Measurements from ENCODE around the gene GPATCH1. TPM values are rescaled to one million over a fixed set of nuclear protein-coding genes. Genes with fewer than 3 reads are reported as not detected.
"Not testable (repeated sequence)": the region's sequence is repeated elsewhere in the genome, so short reads cannot be mapped to it uniquely, and the experiment has no call there.

Gene GPATCH1, protein sequence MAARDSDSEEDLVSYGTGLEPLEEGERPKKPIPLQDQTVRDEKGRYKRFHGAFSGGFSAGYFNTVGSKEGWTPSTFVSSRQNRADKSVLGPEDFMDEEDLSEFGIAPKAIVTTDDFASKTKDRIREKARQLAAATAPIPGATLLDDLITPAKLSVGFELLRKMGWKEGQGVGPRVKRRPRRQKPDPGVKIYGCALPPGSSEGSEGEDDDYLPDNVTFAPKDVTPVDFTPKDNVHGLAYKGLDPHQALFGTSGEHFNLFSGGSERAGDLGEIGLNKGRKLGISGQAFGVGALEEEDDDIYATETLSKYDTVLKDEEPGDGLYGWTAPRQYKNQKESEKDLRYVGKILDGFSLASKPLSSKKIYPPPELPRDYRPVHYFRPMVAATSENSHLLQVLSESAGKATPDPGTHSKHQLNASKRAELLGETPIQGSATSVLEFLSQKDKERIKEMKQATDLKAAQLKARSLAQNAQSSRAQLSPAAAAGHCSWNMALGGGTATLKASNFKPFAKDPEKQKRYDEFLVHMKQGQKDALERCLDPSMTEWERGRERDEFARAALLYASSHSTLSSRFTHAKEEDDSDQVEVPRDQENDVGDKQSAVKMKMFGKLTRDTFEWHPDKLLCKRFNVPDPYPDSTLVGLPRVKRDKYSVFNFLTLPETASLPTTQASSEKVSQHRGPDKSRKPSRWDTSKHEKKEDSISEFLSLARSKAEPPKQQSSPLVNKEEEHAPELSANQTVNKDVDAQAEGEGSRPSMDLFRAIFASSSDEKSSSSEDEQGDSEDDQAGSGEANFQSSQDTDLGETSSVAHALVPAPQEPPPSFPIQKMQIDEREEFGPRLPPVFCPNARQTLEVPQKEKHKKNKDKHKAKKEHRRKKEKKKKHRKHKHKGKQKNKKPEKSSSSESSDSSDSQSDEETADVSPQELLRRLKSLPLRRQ
- 8.7 TPM for total RNA-seq (ENCODE audit: unreplicated experiment)
- long read RNA-seq, partial matches to known transcripts = 4 of 7 reads
- long read RNA-seq, other reads (novel, unspliced or antisense) = 2 of 7 reads

DNA sequence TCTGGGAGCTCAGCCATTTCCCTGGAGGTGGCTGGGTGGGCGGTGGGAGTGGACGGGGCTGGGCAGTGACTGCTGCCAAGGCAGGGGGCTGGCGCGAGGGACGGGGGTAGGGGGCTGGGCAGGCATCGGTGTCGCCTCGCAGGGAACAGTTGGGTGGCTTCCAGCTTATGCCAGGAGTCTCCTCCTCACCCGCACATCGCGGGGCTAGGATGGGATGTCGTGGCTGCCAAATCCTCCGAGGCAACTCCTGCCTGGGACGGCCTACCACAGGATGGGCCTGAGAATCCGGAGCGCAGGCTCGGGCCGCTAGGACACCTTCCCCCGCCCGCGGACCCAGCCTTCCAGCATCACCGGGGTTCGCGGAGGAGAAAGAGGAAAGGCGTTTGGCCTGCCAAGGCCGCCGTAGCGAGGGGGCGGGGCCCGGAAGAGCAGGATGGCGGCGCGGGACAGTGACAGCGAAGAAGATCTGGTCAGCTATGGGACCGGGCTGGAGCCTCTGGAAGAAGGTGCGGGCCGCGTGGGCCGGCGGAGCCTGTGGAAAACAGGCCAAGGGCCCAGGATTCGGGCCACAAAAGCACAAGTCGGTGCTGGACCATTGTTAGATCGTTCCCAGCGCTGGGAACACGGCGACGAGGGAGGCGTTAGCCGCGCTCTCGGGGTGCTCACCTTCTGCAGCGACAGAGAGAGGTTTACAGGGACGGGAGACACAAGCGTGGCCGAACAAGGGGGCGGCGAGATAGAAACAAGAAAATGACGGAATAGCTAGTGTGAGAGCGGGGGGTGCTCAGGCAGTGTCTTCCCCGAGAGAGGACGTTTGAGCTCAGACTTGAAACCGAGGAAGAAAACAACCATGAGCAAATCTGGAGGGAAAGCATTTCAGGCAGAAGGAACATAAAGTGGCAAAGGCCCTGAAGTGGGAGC, at the start of gene GPATCH1:
Gene GPATCH1, plus strand, starts transcription at position 421 of the 921 bp plus-strand sequence. Its CDS starts 13 bp downstream, at position 434.
- Mint-ChIP-seq H3K27me3 (ENCODE audit: unreplicated experiment) (peaks cover 2% of the 10 kb centered on the region), H3K4me3 (ENCODE audit: unreplicated experiment) (peak within 1 kb of the TSS; percentile 94), H3K4me1 (ENCODE audit: unreplicated experiment) (peaks cover 10% of the 10 kb centered on the region), H3K9me3 (ENCODE audit: unreplicated experiment) (no peaks in the 10 kb centered on the region), H3K27ac (ENCODE audit: unreplicated experiment) (peak within 1 kb of the TSS; percentile 33), H3K36me3 (ENCODE audit: low read depth, unreplicated experiment) (no peaks in the 10 kb centered on the region)
- TF ChIP-seq, protein P1, sequence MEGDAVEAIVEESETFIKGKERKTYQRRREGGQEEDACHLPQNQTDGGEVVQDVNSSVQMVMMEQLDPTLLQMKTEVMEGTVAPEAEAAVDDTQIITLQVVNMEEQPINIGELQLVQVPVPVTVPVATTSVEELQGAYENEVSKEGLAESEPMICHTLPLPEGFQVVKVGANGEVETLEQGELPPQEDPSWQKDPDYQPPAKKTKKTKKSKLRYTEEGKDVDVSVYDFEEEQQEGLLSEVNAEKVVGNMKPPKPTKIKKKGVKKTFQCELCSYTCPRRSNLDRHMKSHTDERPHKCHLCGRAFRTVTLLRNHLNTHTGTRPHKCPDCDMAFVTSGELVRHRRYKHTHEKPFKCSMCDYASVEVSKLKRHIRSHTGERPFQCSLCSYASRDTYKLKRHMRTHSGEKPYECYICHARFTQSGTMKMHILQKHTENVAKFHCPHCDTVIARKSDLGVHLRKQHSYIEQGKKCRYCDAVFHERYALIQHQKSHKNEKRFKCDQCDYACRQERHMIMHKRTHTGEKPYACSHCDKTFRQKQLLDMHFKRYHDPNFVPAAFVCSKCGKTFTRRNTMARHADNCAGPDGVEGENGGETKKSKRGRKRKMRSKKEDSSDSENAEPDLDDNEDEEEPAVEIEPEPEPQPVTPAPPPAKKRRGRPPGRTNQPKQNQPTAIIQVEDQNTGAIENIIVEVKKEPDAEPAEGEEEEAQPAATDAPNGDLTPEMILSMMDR (IDR thresholded peaks at IDR 0.05; ENCODE audit: unreplicated experiment) = no peak
- DNase-seq (ENCODE audit: low spot score) = peak; percentile 91

DNA sequence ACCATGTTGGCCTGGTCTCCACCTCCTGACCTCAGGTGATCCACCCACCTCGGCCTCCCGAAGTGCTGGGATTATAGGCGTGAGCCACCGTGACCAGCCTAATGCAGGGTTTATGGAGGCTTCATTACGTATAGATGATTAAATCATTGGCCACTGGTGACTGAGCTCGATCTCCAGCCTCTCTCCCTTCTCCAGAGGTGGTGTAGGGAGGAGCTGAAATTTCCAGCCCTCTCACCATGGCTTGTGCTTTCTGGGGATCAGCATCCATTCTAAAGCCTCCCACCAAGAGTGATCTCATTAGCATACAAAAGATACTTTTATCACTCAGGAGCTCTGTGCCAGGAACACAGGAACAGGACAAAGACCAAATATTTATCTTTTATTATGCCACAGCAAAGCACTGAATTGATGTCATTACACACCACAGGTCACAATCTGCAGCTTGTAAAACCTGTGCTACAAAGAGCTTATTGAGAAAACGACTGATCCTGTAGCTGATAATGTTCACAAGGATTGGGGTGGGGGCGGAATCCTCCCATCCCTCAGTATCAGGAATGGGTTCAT, 48.7 kb upstream of the GPATCH1 start:
- peaks cover 2% of the 10 kb centered on the region for H3K27me3 Mint-ChIP-seq (ENCODE audit: unreplicated experiment)
- peaks cover 9% of the 10 kb centered on the region for H3K36me3 Mint-ChIP-seq (ENCODE audit: low read depth, unreplicated experiment)
- H3K9me3 Mint-ChIP-seq (ENCODE audit: unreplicated experiment) = no peaks in the 10 kb centered on the region
- TF ChIP-seq, protein P1 (IDR thresholded peaks at IDR 0.05; ENCODE audit: unreplicated experiment) = no peak
- no peak for DNase-seq (ENCODE audit: low spot score)
- no peaks in the 10 kb centered on the region for H3K4me1 Mint-ChIP-seq (ENCODE audit: unreplicated experiment)
- no peak overlapping the region for H3K4me3 Mint-ChIP-seq (ENCODE audit: unreplicated experiment)
- no peak overlapping the region for H3K27ac Mint-ChIP-seq (ENCODE audit: unreplicated experiment)

DNA sequence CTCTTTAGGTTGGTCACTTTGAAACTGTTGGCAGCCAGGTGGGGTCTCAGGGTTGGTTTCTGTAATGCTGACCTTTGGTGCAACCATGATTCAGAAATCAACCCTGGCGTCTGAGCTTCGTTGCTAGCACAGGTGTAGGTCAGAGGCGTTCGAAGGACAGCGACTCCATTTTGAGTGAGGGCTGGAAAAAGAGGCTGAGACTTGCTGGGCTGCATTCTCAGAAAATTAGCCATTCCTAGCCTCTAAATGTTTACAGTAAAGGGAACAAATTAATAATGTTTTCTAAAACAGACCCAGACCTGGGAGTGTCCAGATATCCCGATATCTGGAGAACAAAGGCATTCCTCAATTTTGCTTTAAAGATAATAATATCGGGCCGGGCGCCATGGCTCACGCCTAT, 45.5 kb upstream of the GPATCH1 start:
- H3K36me3 Mint-ChIP-seq (ENCODE audit: low read depth, unreplicated experiment) = peaks cover 8% of the 10 kb centered on the region
- no peaks in the 10 kb centered on the region for H3K9me3 Mint-ChIP-seq (ENCODE audit: unreplicated experiment)
- no peaks in the 10 kb centered on the region for H3K4me1 Mint-ChIP-seq (ENCODE audit: unreplicated experiment)
- no peak overlapping the region for H3K27ac Mint-ChIP-seq (ENCODE audit: unreplicated experiment)
- DNase-seq (ENCODE audit: low spot score) = no peak
- H3K27me3 Mint-ChIP-seq (ENCODE audit: unreplicated experiment) = peaks cover 2% of the 10 kb centered on the region
- TF ChIP-seq, protein P1 (IDR thresholded peaks at IDR 0.05; ENCODE audit: unreplicated experiment) = no peak
- no peak overlapping the region for H3K4me3 Mint-ChIP-seq (ENCODE audit: unreplicated experiment)

DNA sequence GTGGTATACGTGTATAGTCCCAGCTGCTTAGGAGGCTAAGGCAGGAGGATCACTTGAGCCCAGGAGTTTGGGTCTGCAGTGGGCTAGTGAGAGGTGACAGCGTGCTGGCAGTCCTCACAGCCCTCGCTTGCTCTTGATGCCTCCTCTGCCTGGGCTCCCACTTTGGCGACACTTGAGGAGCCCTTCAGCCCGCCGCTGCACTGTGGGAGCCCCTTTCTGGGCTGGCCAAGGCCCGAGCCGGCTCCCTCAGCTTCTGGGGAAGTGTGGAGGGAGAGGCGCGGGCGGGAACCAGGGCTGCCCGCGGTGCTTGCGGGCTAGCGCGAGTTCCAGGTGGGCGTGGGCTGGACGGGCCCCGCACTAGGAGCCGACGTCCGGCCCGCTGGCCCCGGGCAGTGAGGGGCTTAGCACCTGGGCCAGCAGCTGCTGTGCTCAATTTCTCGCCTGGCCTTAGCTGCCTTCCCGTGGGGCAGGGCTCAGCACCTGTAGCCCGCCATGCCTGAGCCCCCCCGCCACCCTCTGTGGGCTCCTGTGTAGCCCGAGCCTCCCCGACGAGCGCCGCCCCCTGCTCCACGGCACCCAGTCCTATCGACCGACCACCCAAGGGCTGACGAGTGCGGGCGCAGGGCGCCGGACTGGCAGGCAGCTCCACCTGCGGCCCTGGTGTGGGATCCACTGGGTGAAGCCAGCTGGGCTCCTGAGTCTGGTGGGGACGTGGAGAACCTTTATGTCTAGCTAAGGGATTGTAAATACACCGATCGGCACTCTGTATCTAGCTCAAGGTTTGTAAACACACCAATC, 44.4 kb upstream of the GPATCH1 start:
- H3K36me3 Mint-ChIP-seq (ENCODE audit: low read depth, unreplicated experiment); H3K4me3 Mint-ChIP-seq (ENCODE audit: unreplicated experiment); H3K27ac Mint-ChIP-seq (ENCODE audit: unreplicated experiment); H3K4me1 Mint-ChIP-seq (ENCODE audit: unreplicated experiment); H3K27me3 Mint-ChIP-seq (ENCODE audit: unreplicated experiment); H3K9me3 Mint-ChIP-seq (ENCODE audit: unreplicated experiment); DNase-seq (ENCODE audit: low spot score): not testable (repeated sequence)

DNA sequence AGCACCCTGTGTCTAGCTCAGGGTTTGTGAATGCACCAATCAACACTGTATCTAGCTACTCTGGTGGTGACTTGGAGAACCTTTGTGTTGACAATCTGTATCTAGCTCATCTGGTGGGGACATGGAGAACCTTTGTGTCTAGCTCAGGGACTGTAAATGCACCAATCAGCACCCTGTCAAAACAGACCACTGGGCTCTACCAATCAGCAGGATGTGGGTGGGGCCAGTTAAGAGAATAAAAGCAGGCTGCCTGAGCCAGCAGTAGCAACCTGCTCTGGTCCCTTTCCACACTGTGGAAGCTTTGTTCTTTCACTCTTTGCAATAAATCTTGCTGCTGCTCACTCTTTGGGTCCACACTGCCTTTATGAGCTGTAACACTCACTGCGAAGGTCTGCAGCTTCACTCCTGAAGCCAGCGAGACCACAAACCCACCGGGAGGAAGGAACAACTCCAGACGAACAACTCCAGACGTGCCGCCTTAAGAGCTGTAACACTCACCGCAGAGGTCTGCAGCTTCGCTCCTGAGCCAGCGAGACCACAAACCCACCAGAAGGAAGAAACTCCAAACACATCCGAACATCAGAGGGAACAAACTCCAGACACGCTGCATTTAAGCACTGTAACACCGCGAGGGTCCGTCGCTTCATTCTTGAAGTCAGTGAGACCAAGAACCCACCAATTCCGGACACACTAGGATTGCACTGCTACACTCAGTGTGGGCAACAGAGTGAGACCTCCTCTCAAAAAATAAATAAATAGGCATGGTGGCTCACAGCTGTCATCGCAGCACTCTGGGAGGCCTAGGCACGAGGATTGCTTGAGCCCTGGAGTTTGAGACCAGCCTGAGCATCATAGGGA, 43.6 kb upstream of the GPATCH1 start:
- not testable (repeated sequence) for H3K4me3 Mint-ChIP-seq (ENCODE audit: unreplicated experiment); DNase-seq (ENCODE audit: low spot score); H3K27ac Mint-ChIP-seq (ENCODE audit: unreplicated experiment); H3K9me3 Mint-ChIP-seq (ENCODE audit: unreplicated experiment); H3K4me1 Mint-ChIP-seq (ENCODE audit: unreplicated experiment); H3K36me3 Mint-ChIP-seq (ENCODE audit: low read depth, unreplicated experiment); H3K27me3 Mint-ChIP-seq (ENCODE audit: unreplicated experiment)

Data from endothelial cell (in vitro differentiated cells).